ENCODE results near the gene MAN1C1. TPM values are rescaled to one million over a fixed set of nuclear protein-coding genes. Genes with fewer than 3 reads are reported as not detected.

The MAN1C1 gene
- total RNA-seq, 1 experiment from 2014 or later = 1.2 TPM

- no peak for TF ChIP-seq ATF3 (IDR thresholded peaks at IDR 0.05)
- no peak for TF ChIP-seq SP1 (IDR thresholded peaks at IDR 0.05; ENCODE audit: low read depth)
- TF ChIP-seq ZBTB33 (IDR thresholded peaks at IDR 0.05; ENCODE audit: extremely low read depth, insufficient replicate concordance, low read length) = no peak
- TF ChIP-seq RAD21 (IDR thresholded peaks at IDR 0.05; ENCODE audit: low read depth) = no peak
- no peak for TF ChIP-seq POLR2A (IDR thresholded peaks at IDR 0.05; ENCODE audit: borderline replicate concordance, extremely low read depth, insufficient read depth, insufficient read length)
These were observed 30.4 kb upstream of the MAN1C1 start (continued) for GRCh38 chr1:25586181-25586588.

- Histone ChIP-seq H3K4me2 (ENCODE audit: low read length) (no peak overlapping the region), H3K27ac (ENCODE audit: low read depth, low read length) (no peak overlapping the region), H2AFZ (ENCODE audit: low read depth, low read length, poor library complexity, severe bottlenecking) (no peak overlapping the region), H4K20me1 (ENCODE audit: insufficient read depth) (no peaks in the 10 kb centered on the region), H3K36me3 (ENCODE audit: control insufficient read depth in 1 of 2, insufficient read depth in 2 of 2, low read length in 2 of 2) (no peaks in the 10 kb centered on the region), H3K27me3 (ENCODE audit: insufficient read depth, low read length) (no peaks in the 10 kb centered on the region), H3K4me1 (ENCODE audit: control insufficient read depth in 1 of 2, insufficient read depth in 2 of 2, low read length in 2 of 2) (no peaks in the 10 kb centered on the region), H3K9ac (ENCODE audit: low read length) (no peak overlapping the region), H3K9me2 (ENCODE audit: insufficient read depth) (no peaks in the 10 kb centered on the region), H3K9me3 (ENCODE audit: control insufficient read depth in 1 of 2, insufficient read depth in 1 of 2, low read depth in 1 of 2, low read length in 2 of 2) (no peaks in the 10 kb centered on the region), H3K79me2 (ENCODE audit: insufficient read depth, low read length) (no peaks in the 10 kb centered on the region), H3K4me3 (replicated peaks in 1 of 2; ENCODE audit: low read depth in 1 of 2, low read length in 2 of 2) (no peak overlapping the region)
- RAD21 ChIA-PET (ENCODE audit: low non-redundant PET in 1 of 2, low total read pairs in 2 of 2, uncharacterized antibody in 2 of 2, unreplicated experiment in 2 of 2) = no interaction called here
- intact Hi-C loops (cut with micrococcal nuclease) = no loop called here
- TF ChIP-seq ZNF274 (IDR thresholded peaks at IDR 0.05; ENCODE audit: low read depth, low read length) (no peak), ATF3 (IDR thresholded peaks at IDR 0.05) (no peak), RAD21 (IDR thresholded peaks at IDR 0.05; ENCODE audit: low read depth) (no peak), TCF7L2 (IDR thresholded peaks at IDR 0.05; ENCODE audit: borderline replicate concordance, extremely low read depth, insufficient read depth, insufficient read length) (no peak), SRF (IDR thresholded peaks at IDR 0.05; ENCODE audit: low read depth) (no peak), SIN3A (IDR thresholded peaks at IDR 0.05; ENCODE audit: low read depth) (no peak), EGR1 (IDR thresholded peaks at IDR 0.05; ENCODE audit: low read depth) (no peak), FOSL1 (IDR thresholded peaks at IDR 0.05; ENCODE audit: low read depth) (no peak), MAX (IDR thresholded peaks at IDR 0.05) (no peak), CEBPB (IDR thresholded peaks at IDR 0.05; ENCODE audit: low read depth) (no peak), CTCF (IDR thresholded peaks at IDR 0.05 in 2 of 3, conservative IDR thresholded peaks at IDR 0.05 in 1 of 3; ENCODE audit: borderline replicate concordance in 1 of 3, insufficient read depth in 1 of 3, low read depth in 2 of 3, low read length in 2 of 3) (no peak), CBX3 (IDR thresholded peaks at IDR 0.05; ENCODE audit: low read depth) (no peak), REST (IDR thresholded peaks at IDR 0.05; ENCODE audit: low read depth) (no peak), POLR2A (IDR thresholded peaks at IDR 0.05; ENCODE audit: borderline replicate concordance, extremely low read depth, insufficient read depth, insufficient read length) (no peak)
- POLR2A ChIA-PET = no interaction called here
- DNase-seq (ENCODE audit: low read depth, low spot score) (no peak), ATAC-seq (no peak)
- CTCF ChIA-PET = no interaction called here
- BruUV-seq (replicated peaks) = no TSS peak
These were observed 29.3 kb upstream of the MAN1C1 start for GRCh38 chr1:25587290-25587689.

All from HCT116 (cell line).